OCI-M1 (cell line): ENCODE measurements around the gene ETV5.

ENCODE experiments used
- DNase-seq: peaks from one replicate; lab custom pipeline; 2025; lab: John Stamatoyannopoulos, UW

The ETV5 gene

GRCh38 chr3:186095561-186096081 lies 13.3 kb downstream of the ETV5 start:
- DNase-seq: peak; percentile 41

- DNase-seq: peak; percentile 1
These were observed 14.0 kb downstream of the ETV5 start for GRCh38 chr3:186094696-186095425.

DNA sequence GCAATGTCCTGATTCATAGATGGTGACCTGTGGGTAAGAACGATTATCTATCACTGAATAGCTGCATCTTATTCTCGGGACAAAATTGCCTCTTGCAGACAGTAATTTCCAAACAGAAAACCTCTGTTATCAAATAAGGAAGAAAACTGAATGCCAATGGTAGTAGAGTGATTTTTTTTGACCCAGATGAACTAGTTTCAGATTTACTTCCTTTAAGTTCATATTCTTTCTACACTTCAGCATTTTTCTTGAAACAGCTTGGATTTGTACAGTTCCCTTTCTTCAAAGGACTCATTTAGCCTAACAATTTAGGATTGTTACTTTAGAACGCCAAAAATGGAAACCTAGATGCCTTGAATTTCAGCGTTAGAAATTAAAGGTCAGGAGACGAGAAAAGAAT lies 14.6 kb downstream of the ETV5 start:
- DNase-seq: no peak

DNA sequence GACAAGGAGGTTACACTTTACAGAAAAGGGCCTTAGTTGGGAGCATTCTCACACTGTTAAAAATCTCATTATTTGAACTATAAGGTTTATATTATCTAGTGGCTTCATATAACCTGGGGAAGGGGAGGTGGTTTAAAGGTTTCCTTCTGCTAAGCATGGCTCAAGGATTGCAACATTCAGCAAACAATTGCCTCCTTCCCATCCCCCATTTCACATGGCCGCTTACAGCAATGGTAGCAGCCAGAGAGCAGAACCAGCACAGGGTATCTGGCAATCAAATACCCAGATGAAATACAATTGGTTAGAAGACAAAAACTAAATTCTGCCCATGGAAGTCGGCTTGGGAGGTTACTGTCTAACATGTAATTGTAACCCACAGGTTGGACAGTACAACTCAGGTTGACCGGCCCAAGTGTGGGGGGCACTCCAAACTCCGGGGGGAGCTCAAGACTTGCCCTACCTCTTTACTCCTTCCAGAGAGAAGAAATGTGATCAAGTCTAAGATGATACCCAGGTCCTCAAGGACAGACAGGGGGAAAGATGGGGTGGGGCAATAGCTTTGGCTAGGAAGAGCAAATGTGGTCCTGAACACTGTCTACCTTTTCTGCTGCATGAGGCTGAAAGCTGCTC lies 15.5 kb downstream of the ETV5 start:
- peak; percentile 6 for DNase-seq

GRCh38 chr3:186092360-186093070 lies 16.4 kb downstream of the ETV5 start:
- DNase-seq: no peak

DNA sequence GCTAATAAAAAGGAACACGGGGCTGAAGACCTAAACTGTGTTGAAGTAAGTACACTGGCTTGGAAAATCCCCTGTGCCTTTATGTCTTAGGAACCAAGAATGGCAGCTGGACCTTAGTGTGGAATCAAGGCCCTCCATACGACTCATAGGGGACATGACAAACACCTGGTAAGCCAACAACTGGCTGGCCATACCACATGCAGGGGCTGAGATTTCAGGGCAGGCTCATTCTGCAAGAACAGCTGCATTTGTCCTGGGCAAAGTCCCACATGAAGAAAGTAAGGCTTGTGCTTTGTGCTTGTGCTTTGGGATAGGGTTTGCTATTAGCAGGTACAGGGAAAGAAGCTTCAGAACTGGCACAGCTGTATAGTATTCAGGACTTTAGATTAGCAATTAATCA lies 18.0 kb downstream of the ETV5 start:
- no peak for DNase-seq

- DNase-seq: no peak
These were observed 20.6 kb downstream of the ETV5 start for GRCh38 chr3:186088335-186088734.

DNA sequence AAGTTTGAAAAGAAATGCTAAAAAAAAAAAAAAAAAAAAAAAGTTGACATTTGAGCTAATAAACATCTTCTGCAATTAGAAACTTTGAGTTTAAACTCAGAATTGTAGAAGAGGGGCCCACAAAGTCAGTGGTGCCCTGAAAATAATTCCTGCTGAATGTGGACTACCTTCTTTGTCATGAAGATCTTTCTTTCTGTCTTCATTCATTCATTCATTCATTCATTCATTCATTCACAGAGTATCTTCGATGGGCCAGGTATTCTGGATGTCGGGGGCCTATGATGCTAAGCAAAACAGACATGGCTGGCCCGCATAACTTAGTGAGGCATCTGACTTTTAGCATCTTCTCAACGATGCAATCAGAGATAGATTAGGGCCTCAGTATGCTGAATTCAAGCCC lies 24.6 kb downstream of the ETV5 start:
- no peak for DNase-seq

DNA sequence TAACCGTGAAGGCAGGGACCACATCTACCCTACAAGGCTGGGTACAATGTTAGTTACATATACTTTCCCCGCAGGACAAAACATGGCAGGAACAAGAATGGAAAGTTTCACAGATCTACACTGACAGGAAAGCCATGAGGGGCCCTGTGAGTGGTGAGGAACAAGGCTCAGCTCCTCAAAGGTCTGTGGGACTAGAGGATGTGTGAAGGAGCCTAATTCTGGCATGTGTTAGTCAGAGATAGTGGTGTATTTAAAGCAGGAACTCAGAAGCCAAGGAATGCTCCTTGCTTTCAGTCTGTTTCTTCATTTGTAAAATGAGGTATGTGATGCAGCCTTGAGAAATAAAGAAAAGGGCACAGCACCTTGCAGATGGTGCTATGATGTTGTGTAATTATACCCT lies 25.1 kb downstream of the ETV5 start:
- DNase-seq: no peak

- no peak for DNase-seq
These were observed 26.7 kb downstream of the ETV5 start for GRCh38 chr3:186082150-186082549.

DNA sequence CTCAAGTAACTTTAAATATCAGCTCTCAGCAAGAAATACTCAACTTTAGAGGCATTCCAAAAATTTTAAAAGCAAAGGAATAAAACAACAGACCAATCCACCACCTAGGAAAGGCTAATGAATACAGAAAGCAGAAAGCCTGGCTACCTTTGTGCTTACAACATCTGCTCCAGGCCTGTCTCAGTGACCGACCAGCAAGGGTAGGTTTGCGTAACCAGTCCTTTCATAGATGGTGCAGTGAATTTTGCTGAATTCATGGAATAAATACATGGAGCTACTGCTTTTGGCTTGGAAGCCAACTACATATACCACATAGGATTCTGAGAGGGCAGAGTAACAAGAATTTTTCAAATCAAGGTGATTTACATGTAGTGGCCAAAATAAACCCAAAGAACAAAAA lies 27.2 kb downstream of the ETV5 start:
- DNase-seq: no peak

GRCh38 chr3:186080849-186081438 lies 27.9 kb downstream of the ETV5 start:
- no peak for DNase-seq

DNA sequence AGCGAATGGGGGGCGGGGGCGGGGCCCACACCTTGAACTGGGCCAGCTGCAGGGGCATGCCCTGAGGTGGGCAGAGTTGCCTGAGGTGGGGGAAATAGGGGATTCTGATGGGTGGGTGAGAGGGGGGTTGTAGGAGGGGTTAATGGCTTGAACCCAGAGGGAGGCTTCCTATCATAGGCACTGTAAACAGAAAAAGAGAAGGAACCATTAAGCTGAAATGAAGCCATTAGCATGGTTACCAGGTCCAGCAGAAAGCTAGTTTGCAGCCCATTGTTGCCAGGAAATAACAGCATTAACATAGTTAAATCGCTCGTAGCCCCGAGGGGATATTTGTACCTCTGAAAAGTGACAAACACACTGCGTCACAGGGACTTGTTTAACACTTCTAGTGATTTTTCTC lies 29.0 kb downstream of the ETV5 start:
- DNase-seq: no peak

- DNase-seq: no peak
These were observed 31.4 kb downstream of the ETV5 start for GRCh38 chr3:186077466-186077865.

GRCh38 chr3:186075931-186076567 lies 32.8 kb downstream of the ETV5 start:
- DNase-seq: no peak

GRCh38 chr3:186075489-186075888 lies 33.4 kb downstream of the ETV5 start:
- DNase-seq: no peak

GRCh38 chr3:186073641-186074040 lies 35.2 kb downstream of the ETV5 start:
- DNase-seq: no peak

DNA sequence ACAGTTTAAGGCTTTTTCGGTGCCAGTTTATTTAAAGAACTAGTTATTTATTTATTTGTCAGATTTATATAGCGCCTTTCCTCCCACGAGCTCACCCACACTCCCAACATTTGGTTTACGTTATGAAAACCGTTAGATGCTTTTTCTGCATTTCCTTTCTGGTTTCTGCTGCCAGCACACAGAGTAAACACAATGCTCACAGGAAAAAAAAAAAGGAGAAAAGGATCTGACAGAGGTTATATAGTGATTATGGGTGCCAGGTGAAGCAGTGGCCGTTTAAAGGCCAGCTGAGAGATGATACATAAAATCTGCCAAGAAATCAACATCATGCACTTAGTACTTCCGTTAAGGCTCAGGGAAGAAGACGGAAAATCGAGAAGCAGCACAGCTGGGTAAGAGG lies 37.9 kb downstream of the ETV5 start:
- DNase-seq: no peak

GRCh38 chr3:186070550-186070949 lies 38.3 kb downstream of the ETV5 start:
- DNase-seq: no peak

DNA sequence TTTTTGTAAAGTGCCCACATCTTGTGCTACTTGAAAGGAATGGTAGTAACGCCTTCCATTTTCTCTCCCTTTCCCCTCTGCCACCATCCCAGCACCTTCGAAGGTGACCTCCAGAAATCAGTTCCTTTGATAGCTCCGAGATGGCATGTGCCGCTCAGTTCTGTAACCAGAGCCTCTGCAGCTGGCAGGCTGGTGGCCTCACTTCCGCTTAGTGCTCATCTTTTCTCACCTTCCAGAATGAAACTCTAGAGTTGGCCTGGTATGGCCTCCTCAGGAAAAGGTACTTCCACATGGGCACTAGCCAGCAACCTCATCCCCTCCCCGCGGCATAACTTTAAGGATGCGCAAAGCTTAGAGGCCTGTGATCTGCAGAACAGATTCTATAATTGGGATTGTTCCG lies 38.8 kb downstream of the ETV5 start:
- no peak for DNase-seq

GRCh38 chr3:186069199-186069598 lies 39.7 kb downstream of the ETV5 start:
- DNase-seq: no peak

DNA sequence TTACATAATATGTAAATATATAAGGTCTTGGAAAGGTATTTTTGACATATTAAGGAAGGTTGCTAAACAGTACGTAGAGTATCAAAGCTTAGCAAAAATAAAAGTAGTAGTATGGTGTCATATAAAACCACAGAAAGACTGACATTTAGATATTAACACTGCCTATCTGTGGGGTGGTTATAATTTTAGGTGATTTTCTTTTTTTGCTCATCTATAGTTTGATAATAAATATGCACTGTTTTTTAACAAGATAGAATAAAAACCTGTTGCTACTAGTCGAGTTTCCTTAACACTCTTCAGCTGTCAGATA lies 40.7 kb downstream of the ETV5 start:
- DNase-seq: no peak
